Neural cell (in vitro differentiated cells): Measurements from ENCODE around the gene SDK2. TPM values are rescaled to one million over a fixed set of nuclear protein-coding genes. Genes with fewer than 3 reads are reported as not detected.

Experiments
- H2AFZ ChIP-seq: fragments of 200-600, 300-800 bp; sonication (generic), shearing (Covaris generic); 2 replicates; pipeline ENCODE4 v1.6.0; 2014; ENCODE audit warnings: low read depth, mild to moderate bottlenecking, antibody characterized with exemption, low read length, moderate library complexity
- H3F3A ChIP-seq: fragments of 200-600 bp; shearing (Covaris generic); 2 replicates; pipeline ENCODE4 v1.6.1; 2016; ENCODE audit warnings: mild to moderate bottlenecking, moderate library complexity, mixed read lengths, antibody characterized with exemption, low read length; ENCODE audit not compliant: insufficient read depth, poor library complexity, severe bottlenecking
- H3K27ac ChIP-seq: fragments of 200-600, 300-800 bp; sonication (generic), shearing (Covaris generic); 2 replicates; pipeline ENCODE4 v1.5.1; 2014; ENCODE audit warnings: mild to moderate bottlenecking, low read length, moderate library complexity
- H3K27me3 ChIP-seq: fragments of 300-800, 200-600 bp; sonication (generic), shearing (Covaris generic); 2 replicates; pipeline ENCODE4 v1.6.0; 2014; ENCODE audit warnings: mild to moderate bottlenecking, low read depth, low read length, moderate library complexity; ENCODE audit not compliant: insufficient read depth
- H3K36me3 ChIP-seq: fragments of 300-800, 200-600 bp; sonication (generic), shearing (Covaris generic); 2 replicates; pipeline ENCODE4 v1.5.1; 2014; ENCODE audit warnings: mild to moderate bottlenecking, antibody characterized with exemption, low read length, moderate library complexity; ENCODE audit not compliant: insufficient read depth
- H3K4me2 ChIP-seq: fragments of 300-800, 200-600 bp; sonication (generic), shearing (Covaris generic); 2 replicates; pipeline ENCODE4 v1.6.0; 2014; ENCODE audit warnings: mild to moderate bottlenecking, low read length
- H3K4me3 ChIP-seq: fragments of 300-800, 200-600 bp; sonication (generic), shearing (Covaris generic); 2 replicates; pipeline ENCODE4 v1.5.1; 2014; ENCODE audit warnings: mild to moderate bottlenecking, low read length, moderate library complexity
- H3K79me2 ChIP-seq: fragments of 200-600 bp; shearing (Covaris generic); replicated peaks from 2 replicates; pipeline ENCODE4 v1.6.0; 2014; ENCODE audit warnings: mild to moderate bottlenecking, low read length, moderate library complexity; ENCODE audit not compliant: insufficient read depth
- H3K9ac ChIP-seq: fragments of 300-800, 200-600 bp; sonication (generic), shearing (Covaris generic); 2 replicates; pipeline ENCODE4 v1.6.1; 2016; ENCODE audit warnings: mild to moderate bottlenecking, low read length, mixed read lengths
- H3K9me2 ChIP-seq: fragments of 200-600 bp; shearing (Covaris generic); 2 replicates; pipeline ENCODE4 v1.6.1; 2016; ENCODE audit warnings: mild to moderate bottlenecking, low read length, mixed read lengths; ENCODE audit not compliant: insufficient read depth
- H3K9me3 ChIP-seq: fragments of 200-600, 300-800 bp; sonication (generic), shearing (Covaris generic); 2 replicates; pipeline ENCODE4 v1.6.1; 2016; ENCODE audit warnings: mild to moderate bottlenecking, mixed run types, low read length, moderate library complexity, mixed read lengths
- H4K20me1 ChIP-seq: fragments of 200-600 bp; shearing (Covaris generic); 2 replicates; pipeline ENCODE4 v1.6.1; 2016; ENCODE audit warnings: mild to moderate bottlenecking, mixed run types; ENCODE audit not compliant: insufficient read depth
- EP300 ChIP-seq: fragments of 450-650 bp; conservative IDR thresholded peaks from 2 replicates; pipeline ENCODE4 v1.6.1; 2014; ENCODE audit warnings: antibody characterized with exemption, mild to moderate bottlenecking, moderate library complexity; ENCODE audit not compliant: poor library complexity, severe bottlenecking
- EZH2 ChIP-seq: fragments of 200-600, 300-800 bp; shearing (Covaris generic), sonication (generic); IDR thresholded peaks from 2 replicates; pipeline ENCODE4 v1.6.1; 2014; ENCODE audit warnings: antibody characterized with exemption, low read length, borderline replicate concordance, mild to moderate bottlenecking; ENCODE audit not compliant: insufficient read depth, poor library complexity, severe bottlenecking
- MXI1 ChIP-seq: fragments of 450-650 bp; conservative IDR thresholded peaks from 2 replicates; pipeline ENCODE4 v1.6.1; 2014; ENCODE audit warnings: antibody characterized with exemption, mild to moderate bottlenecking; ENCODE audit not compliant: poor library complexity, severe bottlenecking
- POLR2AphosphoS5 ChIP-seq: IDR thresholded peaks from 2 replicates; pipeline ENCODE4 v1.6.1; 2012
- RAD21 ChIP-seq: fragments of 450-650 bp; conservative IDR thresholded peaks from 2 replicates; pipeline ENCODE4 v1.6.1; 2014; ENCODE audit warnings: antibody characterized with exemption, mild to moderate bottlenecking, moderate library complexity
- SMC3 ChIP-seq: fragments of 450-650 bp; conservative IDR thresholded peaks from 2 replicates; pipeline ENCODE4 v1.6.1; 2014; ENCODE audit warnings: antibody characterized with exemption, mild to moderate bottlenecking, moderate library complexity; ENCODE audit not compliant: poor library complexity
- TAF1 ChIP-seq: IDR thresholded peaks from 2 replicates; pipeline ENCODE4 v1.6.1; 2012; ENCODE audit warnings: low read depth
- polyA plus RNA-seq: library from polyadenylated mRNA; depleted of rRNA; stranded (reverse); fragments of >200 nt; gene quantifications from 2 replicates; pipeline ENCODE4 v1.2.3, GENCODE V29; 2014
- TF ChIP-seq, protein P1 (sequence below): IDR thresholded peaks from 2 replicates; pipeline ENCODE4 v1.6.1; 2012; ENCODE audit warnings: borderline replicate concordance
- TF ChIP-seq, protein P2 (sequence below): fragments of 450-650 bp; IDR thresholded peaks from 2 replicates; pipeline ENCODE4 v1.5.1; 2014; ENCODE audit warnings: antibody characterized with exemption, mild to moderate bottlenecking, moderate library complexity; ENCODE audit not compliant: poor library complexity, severe bottlenecking

Gene SDK2
- polyA plus RNA-seq, 1 donor from 2014 or later: 0.73 TPM

DNA sequence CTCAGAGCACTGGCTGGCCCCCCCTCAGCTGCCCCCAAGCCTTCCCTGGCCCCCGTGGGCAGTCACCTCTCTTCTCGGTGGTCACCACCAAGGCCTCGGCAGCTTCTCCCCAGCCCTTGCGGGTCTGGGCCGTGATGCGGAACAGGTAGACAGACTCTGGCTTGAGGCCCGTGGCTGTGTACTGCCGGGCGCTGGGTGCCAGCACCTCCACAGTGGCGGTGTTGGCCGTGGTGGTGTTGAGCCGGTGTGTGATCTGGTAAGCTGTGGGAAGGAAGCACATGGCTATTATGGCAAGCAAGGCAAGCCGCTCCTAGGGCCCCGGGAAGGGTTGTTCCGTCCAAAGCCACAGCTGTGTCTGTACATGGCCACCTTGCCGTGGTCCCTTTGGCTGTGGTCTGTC, 254.0 kb downstream of the SDK2 start:
- Histone ChIP-seq H2AFZ (no peak overlapping the region), H3K9ac (no peak overlapping the region), H3K4me2 (no peak overlapping the region), H3F3A (no peaks in the 10 kb centered on the region), H3K27ac (no peak overlapping the region), H3K9me2 (no peaks in the 10 kb centered on the region), H3K4me3 (no peak overlapping the region), H3K36me3 (no peaks in the 10 kb centered on the region), H3K79me2 (no peaks in the 10 kb centered on the region), H4K20me1 (no peaks in the 10 kb centered on the region), H3K9me3 (no peaks in the 10 kb centered on the region), H3K27me3 (no peaks in the 10 kb centered on the region)
- TF ChIP-seq EP300 (no peak), EZH2 (no peak), MXI1 (no peak), SMC3 (no peak), POLR2AphosphoS5 (no peak), TAF1 (no peak), RAD21 (no peak)
- TF ChIP-seq, protein P1, sequence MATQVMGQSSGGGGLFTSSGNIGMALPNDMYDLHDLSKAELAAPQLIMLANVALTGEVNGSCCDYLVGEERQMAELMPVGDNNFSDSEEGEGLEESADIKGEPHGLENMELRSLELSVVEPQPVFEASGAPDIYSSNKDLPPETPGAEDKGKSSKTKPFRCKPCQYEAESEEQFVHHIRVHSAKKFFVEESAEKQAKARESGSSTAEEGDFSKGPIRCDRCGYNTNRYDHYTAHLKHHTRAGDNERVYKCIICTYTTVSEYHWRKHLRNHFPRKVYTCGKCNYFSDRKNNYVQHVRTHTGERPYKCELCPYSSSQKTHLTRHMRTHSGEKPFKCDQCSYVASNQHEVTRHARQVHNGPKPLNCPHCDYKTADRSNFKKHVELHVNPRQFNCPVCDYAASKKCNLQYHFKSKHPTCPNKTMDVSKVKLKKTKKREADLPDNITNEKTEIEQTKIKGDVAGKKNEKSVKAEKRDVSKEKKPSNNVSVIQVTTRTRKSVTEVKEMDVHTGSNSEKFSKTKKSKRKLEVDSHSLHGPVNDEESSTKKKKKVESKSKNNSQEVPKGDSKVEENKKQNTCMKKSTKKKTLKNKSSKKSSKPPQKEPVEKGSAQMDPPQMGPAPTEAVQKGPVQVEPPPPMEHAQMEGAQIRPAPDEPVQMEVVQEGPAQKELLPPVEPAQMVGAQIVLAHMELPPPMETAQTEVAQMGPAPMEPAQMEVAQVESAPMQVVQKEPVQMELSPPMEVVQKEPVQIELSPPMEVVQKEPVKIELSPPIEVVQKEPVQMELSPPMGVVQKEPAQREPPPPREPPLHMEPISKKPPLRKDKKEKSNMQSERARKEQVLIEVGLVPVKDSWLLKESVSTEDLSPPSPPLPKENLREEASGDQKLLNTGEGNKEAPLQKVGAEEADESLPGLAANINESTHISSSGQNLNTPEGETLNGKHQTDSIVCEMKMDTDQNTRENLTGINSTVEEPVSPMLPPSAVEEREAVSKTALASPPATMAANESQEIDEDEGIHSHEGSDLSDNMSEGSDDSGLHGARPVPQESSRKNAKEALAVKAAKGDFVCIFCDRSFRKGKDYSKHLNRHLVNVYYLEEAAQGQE: no peak
- TF ChIP-seq, protein P2, sequence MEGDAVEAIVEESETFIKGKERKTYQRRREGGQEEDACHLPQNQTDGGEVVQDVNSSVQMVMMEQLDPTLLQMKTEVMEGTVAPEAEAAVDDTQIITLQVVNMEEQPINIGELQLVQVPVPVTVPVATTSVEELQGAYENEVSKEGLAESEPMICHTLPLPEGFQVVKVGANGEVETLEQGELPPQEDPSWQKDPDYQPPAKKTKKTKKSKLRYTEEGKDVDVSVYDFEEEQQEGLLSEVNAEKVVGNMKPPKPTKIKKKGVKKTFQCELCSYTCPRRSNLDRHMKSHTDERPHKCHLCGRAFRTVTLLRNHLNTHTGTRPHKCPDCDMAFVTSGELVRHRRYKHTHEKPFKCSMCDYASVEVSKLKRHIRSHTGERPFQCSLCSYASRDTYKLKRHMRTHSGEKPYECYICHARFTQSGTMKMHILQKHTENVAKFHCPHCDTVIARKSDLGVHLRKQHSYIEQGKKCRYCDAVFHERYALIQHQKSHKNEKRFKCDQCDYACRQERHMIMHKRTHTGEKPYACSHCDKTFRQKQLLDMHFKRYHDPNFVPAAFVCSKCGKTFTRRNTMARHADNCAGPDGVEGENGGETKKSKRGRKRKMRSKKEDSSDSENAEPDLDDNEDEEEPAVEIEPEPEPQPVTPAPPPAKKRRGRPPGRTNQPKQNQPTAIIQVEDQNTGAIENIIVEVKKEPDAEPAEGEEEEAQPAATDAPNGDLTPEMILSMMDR: no peak

DNA sequence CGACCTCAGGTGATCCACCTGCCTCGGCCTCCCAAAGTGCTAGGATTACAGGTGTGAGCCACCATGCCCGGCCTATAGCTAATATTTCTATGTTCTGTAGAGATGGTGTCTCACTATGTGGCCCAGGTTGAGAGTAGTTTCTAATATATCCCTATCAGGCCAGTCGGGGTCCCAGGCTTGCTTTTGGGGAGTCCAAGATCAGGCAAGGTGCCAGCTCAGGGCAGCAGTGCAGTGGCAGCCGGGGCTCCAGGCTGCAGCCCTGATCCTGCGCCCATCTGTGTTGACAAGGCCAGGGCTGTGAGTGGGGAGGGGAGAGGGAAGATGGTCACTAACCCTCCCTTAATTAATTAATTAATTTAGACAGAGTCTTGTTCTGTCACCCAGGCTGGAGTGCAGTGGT, 254.8 kb downstream of the SDK2 start:
- no peak for TF ChIP-seq SMC3
- TF ChIP-seq EZH2: no peak
- Histone ChIP-seq H3K27me3 (no peaks in the 10 kb centered on the region), H3K9me2 (no peaks in the 10 kb centered on the region), H3K4me2 (no peak overlapping the region), H3K9me3 (no peaks in the 10 kb centered on the region), H2AFZ (no peak overlapping the region), H3F3A (no peaks in the 10 kb centered on the region), H3K9ac (no peak overlapping the region), H3K4me3 (no peak overlapping the region), H3K27ac (no peak overlapping the region), H4K20me1 (no peaks in the 10 kb centered on the region), H3K36me3 (no peaks in the 10 kb centered on the region), H3K79me2 (no peaks in the 10 kb centered on the region)

DNA sequence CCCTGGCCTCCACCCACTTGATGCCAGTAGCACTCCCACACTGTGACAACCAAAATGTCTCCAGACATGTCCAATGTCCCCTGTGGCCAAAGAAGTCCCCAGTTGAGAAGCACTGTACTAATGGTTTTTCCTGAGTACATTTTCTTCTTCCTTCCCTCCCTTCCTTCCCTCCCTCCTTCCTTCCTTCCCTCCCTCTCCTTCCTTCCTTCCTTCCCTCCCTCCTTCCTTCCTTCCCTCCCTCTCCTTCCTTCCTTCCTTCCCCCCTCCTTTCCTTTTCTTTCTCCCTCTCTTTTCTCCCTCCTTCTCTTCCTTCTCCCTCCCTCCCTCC, 255.7 kb downstream of the SDK2 start:
- no peak overlapping the region for H3K9ac ChIP-seq
- no peak overlapping the region for H3K4me3 ChIP-seq
- TF ChIP-seq, protein P1: no peak
- TF ChIP-seq RAD21 (no peak), EP300 (no peak), MXI1 (no peak), SMC3 (no peak), POLR2AphosphoS5 (no peak), EZH2 (no peak), TAF1 (no peak)
- TF ChIP-seq, protein P2: no peak
- no peak overlapping the region for H3K4me2 ChIP-seq
- H3K27ac ChIP-seq: no peak overlapping the region
- no peaks in the 10 kb centered on the region for H3K36me3 ChIP-seq
- H4K20me1 ChIP-seq: no peaks in the 10 kb centered on the region
- no peaks in the 10 kb centered on the region for H3K9me2 ChIP-seq
- H3K9me3 ChIP-seq: no peaks in the 10 kb centered on the region
- no peak overlapping the region for H2AFZ ChIP-seq
- no peaks in the 10 kb centered on the region for H3F3A ChIP-seq
- no peaks in the 10 kb centered on the region for H3K79me2 ChIP-seq
- H3K27me3 ChIP-seq: no peaks in the 10 kb centered on the region
